HG03045 (cell line): Measurements from ENCODE around the gene MAP3K19.
"Not testable (repeated sequence)": the region's sequence is repeated elsewhere in the genome, so short reads cannot be mapped to it uniquely, and the experiment has no call there.

Source experiments
- ATAC-seq: cut with Tn5 transposase; IDR thresholded peaks from one replicate; pipeline ENCODE4 v1.9.1; 2021; ENCODE audit warnings: mild to moderate bottlenecking, moderate library complexity; ENCODE audit not compliant: unreplicated experiment

MAP3K19 gene

GRCh38 chr2:135052997-135053474, 5.8 kb upstream of the MAP3K19 start:
- ATAC-seq, result peak; percentile 32

- ATAC-seq, result peak; percentile 82
Observed at GRCh38 chr2:135052042-135052876, 5.0 kb upstream of the MAP3K19 start, which contains the start of gene RAB3GAP1. Gene RAB3GAP1, plus strand, starts transcription at chr2:135052292. Its CDS starts 16 bp downstream, at chr2:135052308.

GRCh38 chr2:135050684-135051083, 3.4 kb upstream of the MAP3K19 start:
- ATAC-seq, result no peak

GRCh38 chr2:135050132-135050531, 2.9 kb upstream of the MAP3K19 start:
- no peak for ATAC-seq

- no peak for ATAC-seq
Observed at GRCh38 chr2:135048122-135048521, 875 bp upstream of the MAP3K19 start.

GRCh38 chr2:135043345-135043744, 3.9 kb downstream of the MAP3K19 start:
- no peak for ATAC-seq

GRCh38 chr2:135037831-135038230, 9.4 kb downstream of the MAP3K19 start:
- no peak for ATAC-seq

- ATAC-seq, result not testable (repeated sequence)
Observed at GRCh38 chr2:135033216-135033615, 14.0 kb downstream of the MAP3K19 start.

- ATAC-seq, result no peak
Observed at GRCh38 chr2:135030826-135031225, 16.4 kb downstream of the MAP3K19 start.

- no peak for ATAC-seq
Observed at GRCh38 chr2:135029481-135030134, 17.6 kb downstream of the MAP3K19 start.

GRCh38 chr2:135023886-135024485, 23.3 kb downstream of the MAP3K19 start:
- ATAC-seq, result no peak

- no peak for ATAC-seq
Observed at GRCh38 chr2:135022952-135023880, 24.0 kb downstream of the MAP3K19 start.

GRCh38 chr2:135021618-135022017, 25.6 kb downstream of the MAP3K19 start:
- no peak for ATAC-seq

- ATAC-seq, result no peak
Observed at GRCh38 chr2:135011633-135012032, 35.6 kb downstream of the MAP3K19 start.

GRCh38 chr2:135010200-135010942, 36.9 kb downstream of the MAP3K19 start:
- no peak for ATAC-seq

- no peak for ATAC-seq
Observed at GRCh38 chr2:135009339-135009738, 37.9 kb downstream of the MAP3K19 start.

- no peak for ATAC-seq
Observed at GRCh38 chr2:135005753-135006152, 41.5 kb downstream of the MAP3K19 start.

- ATAC-seq, result peak; percentile 80
Observed at GRCh38 chr2:135004005-135004746, 43.1 kb downstream of the MAP3K19 start.

- ATAC-seq, result no peak
Observed at GRCh38 chr2:135002836-135003235, 44.4 kb downstream of the MAP3K19 start.
